ENCODE data around the gene GGT1. TPM values are rescaled to one million over a fixed set of nuclear protein-coding genes. Genes with fewer than 3 reads are reported as not detected.
"Not testable (repeated sequence)": the region's sequence is repeated elsewhere in the genome, so short reads cannot be mapped to it uniquely, and the experiment has no call there.

The GGT1 gene
- total and polyA plus RNA-seq, 2 experiments from 2014 or later: 6.6 to 7.4 TPM

- no peaks in the 10 kb centered on the region for H3K9me2 ChIP-seq (ENCODE audit: insufficient read depth)
- peaks cover 7% of the 10 kb centered on the region; the same call in 1 of the 2 replicates for H3K4me1 ChIP-seq (ENCODE audit: insufficient read depth)
- no peak for ATAC-seq
- no peak overlapping the region for H3K4me2 ChIP-seq
- H3F3A ChIP-seq (replicated peaks; ENCODE audit: low read depth): no peaks in the 10 kb centered on the region
- Mint-ChIP-seq H3K27ac (no peak overlapping the region), H3K27me3 (ENCODE audit: insufficient read depth, low read depth, poor library complexity) (peaks cover 15% of the 10 kb centered on the region), H3K4me3 (no peak overlapping the region), H3K9me3 (no peaks in the 10 kb centered on the region), H3K4me1 (peaks cover 28% of the 10 kb centered on the region), H3K36me3 (ENCODE audit: low read depth) (no peaks in the 10 kb centered on the region)
- no peak overlapping the region for H3K4me3 ChIP-seq
- no peak for DNase-seq (ENCODE audit: low spot score)
- no peak overlapping the region for H3K27ac ChIP-seq (ENCODE audit: low read depth)
- no peaks in the 10 kb centered on the region for H3K79me2 ChIP-seq (replicated peaks; ENCODE audit: insufficient read depth)
- H3K36me3 ChIP-seq (ENCODE audit: insufficient read depth): no peaks in the 10 kb centered on the region
- no peak for TF ChIP-seq ZNF331 (CRISPR knock-in tag; IDR thresholded peaks at IDR 0.05; ENCODE audit: low read depth)
- TF ChIP-seq REST (IDR thresholded peaks at IDR 0.05; ENCODE audit: unreplicated experiment): no peak
- TF ChIP-seq JUNB (IDR thresholded peaks at IDR 0.05; ENCODE audit: unreplicated experiment): no peak
- TF ChIP-seq NANOG (IDR thresholded peaks at IDR 0.05; ENCODE audit: borderline replicate concordance): no peak
- TF ChIP-seq CREB1 (CRISPR knock-in tag; IDR thresholded peaks at IDR 0.05; ENCODE audit: low read depth): no peak
- no peak for TF ChIP-seq ZNF114 (CRISPR knock-in tag; IDR thresholded peaks at IDR 0.05)
- TF ChIP-seq EZH2 (IDR thresholded peaks at IDR 0.05; ENCODE audit: low read depth, unreplicated experiment): no peak
- no peak for TF ChIP-seq POLR2AphosphoS5 (IDR thresholded peaks at IDR 0.05; ENCODE audit: low read depth)
- TF ChIP-seq, protein P1, sequence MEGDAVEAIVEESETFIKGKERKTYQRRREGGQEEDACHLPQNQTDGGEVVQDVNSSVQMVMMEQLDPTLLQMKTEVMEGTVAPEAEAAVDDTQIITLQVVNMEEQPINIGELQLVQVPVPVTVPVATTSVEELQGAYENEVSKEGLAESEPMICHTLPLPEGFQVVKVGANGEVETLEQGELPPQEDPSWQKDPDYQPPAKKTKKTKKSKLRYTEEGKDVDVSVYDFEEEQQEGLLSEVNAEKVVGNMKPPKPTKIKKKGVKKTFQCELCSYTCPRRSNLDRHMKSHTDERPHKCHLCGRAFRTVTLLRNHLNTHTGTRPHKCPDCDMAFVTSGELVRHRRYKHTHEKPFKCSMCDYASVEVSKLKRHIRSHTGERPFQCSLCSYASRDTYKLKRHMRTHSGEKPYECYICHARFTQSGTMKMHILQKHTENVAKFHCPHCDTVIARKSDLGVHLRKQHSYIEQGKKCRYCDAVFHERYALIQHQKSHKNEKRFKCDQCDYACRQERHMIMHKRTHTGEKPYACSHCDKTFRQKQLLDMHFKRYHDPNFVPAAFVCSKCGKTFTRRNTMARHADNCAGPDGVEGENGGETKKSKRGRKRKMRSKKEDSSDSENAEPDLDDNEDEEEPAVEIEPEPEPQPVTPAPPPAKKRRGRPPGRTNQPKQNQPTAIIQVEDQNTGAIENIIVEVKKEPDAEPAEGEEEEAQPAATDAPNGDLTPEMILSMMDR (conservative IDR thresholded peaks at IDR 0.05; ENCODE audit: low read depth in 2 of 2): no peak
- TF ChIP-seq ZNF462 (CRISPR knock-in tag; IDR thresholded peaks at IDR 0.05): no peak
- TF ChIP-seq, protein P2, sequence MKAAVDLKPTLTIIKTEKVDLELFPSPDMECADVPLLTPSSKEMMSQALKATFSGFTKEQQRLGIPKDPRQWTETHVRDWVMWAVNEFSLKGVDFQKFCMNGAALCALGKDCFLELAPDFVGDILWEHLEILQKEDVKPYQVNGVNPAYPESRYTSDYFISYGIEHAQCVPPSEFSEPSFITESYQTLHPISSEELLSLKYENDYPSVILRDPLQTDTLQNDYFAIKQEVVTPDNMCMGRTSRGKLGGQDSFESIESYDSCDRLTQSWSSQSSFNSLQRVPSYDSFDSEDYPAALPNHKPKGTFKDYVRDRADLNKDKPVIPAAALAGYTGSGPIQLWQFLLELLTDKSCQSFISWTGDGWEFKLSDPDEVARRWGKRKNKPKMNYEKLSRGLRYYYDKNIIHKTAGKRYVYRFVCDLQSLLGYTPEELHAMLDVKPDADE (IDR thresholded peaks at IDR 0.05): no peak
- H3K27me3 ChIP-seq (ENCODE audit: insufficient read depth): no peaks in the 10 kb centered on the region
- no peak overlapping the region for H2AFZ ChIP-seq
- no peaks in the 10 kb centered on the region for H4K20me1 ChIP-seq (replicated peaks; ENCODE audit: insufficient read depth)
Observed at GRCh38 chr22:24595863-24596262, 7.1 kb upstream of the GGT1 start.

GRCh38 chr22:24597076-24597475 is 5.9 kb upstream of the GGT1 start:
- H3K27ac ChIP-seq (ENCODE audit: low read depth); H3K4me3 Mint-ChIP-seq; H3K36me3 ChIP-seq (ENCODE audit: insufficient read depth); H3K27me3 ChIP-seq (ENCODE audit: insufficient read depth); H2AFZ ChIP-seq; H3K27ac Mint-ChIP-seq; H3K9me2 ChIP-seq (ENCODE audit: insufficient read depth); H3K4me3 ChIP-seq; H3K4me1 ChIP-seq (ENCODE audit: insufficient read depth); H3F3A ChIP-seq (replicated peaks; ENCODE audit: low read depth); H3K79me2 ChIP-seq (replicated peaks; ENCODE audit: insufficient read depth); H3K4me2 ChIP-seq; H3K36me3 Mint-ChIP-seq (ENCODE audit: low read depth); H4K20me1 ChIP-seq (replicated peaks; ENCODE audit: insufficient read depth); DNase-seq (ENCODE audit: low spot score); H3K9me3 Mint-ChIP-seq; ATAC-seq: not testable (repeated sequence)
- peaks cover 14% of the 10 kb centered on the region for H3K27me3 Mint-ChIP-seq (ENCODE audit: insufficient read depth, low read depth, poor library complexity)
- H3K4me1 Mint-ChIP-seq: peaks cover 27% of the 10 kb centered on the region
